ENCODE measurements around the gene MAPKAP1.

GRCh38 chr9:125752070-125752628 is 45.1 kb upstream of the MAPKAP1 start:
- TF ChIP-seq TAF1 (IDR thresholded peaks at IDR 0.05; ENCODE audit: low read depth) (no peak), ZBTB7A (IDR thresholded peaks at IDR 0.05; ENCODE audit: low read depth) (no peak), EP300 (IDR thresholded peaks at IDR 0.05; ENCODE audit: borderline replicate concordance) (no peak), YY1 (IDR thresholded peaks at IDR 0.05; ENCODE audit: low read depth) (no peak), RAD21 (IDR thresholded peaks at IDR 0.05; ENCODE audit: low read depth) (no peak), EGR1 (IDR thresholded peaks at IDR 0.05) (no peak), NFIC (IDR thresholded peaks at IDR 0.05) (no peak), USF1 (IDR thresholded peaks at IDR 0.05) (no peak)
- TF ChIP-seq, protein P1, sequence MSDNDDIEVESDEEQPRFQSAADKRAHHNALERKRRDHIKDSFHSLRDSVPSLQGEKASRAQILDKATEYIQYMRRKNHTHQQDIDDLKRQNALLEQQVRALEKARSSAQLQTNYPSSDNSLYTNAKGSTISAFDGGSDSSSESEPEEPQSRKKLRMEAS (IDR thresholded peaks at IDR 0.05), result no peak
